ENCODE results near the gene PSMD1. TPM values are rescaled to one million over a fixed set of nuclear protein-coding genes. Genes with fewer than 3 reads are reported as not detected.

PSMD1 gene
- total RNA-seq, 4 donors from 2014 or later, result 47.3 to 55.2 (median 52.3) TPM

DNA sequence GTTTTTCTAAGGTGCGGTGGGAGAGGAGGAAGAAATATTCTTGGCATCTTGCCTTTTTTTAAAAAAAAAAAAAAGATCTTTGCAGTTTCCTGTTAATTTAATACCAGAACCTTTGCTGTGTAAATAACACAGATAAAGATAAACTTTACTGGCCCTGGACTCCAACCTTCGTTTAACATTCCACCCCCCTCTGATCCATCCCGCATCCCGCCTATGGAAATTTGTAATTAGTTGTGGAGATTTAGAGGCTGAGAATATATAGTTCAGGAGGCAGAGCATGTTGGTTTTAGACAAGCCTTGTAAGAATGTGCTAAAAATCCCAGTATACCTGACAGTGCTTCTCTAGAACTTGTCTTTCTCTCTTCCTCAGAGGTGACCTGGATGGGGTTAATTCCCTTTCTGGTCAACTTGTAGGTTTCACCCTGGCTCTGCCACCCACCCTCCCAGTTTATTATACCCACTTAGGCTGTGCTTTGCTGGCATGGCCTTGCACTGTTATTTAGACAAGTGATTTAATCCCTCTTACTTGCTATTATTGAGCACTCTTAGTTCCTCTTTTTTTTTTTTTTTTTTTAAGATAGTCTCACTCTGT is 22.3 kb upstream of the PSMD1 start:
- WGBS, result 35% methylated on average over 4 of the region's 4 CpGs
- Histone ChIP-seq H3K9me3 (no peaks in the 10 kb centered on the region), H3K4me1 (peaks cover 0 to 17% (median 12%) of the 10 kb centered on the region in 4 donors), H3K36me3 (no peaks in the 10 kb centered on the region), H3K27ac (replicated peaks in 1 of 4) (no peak overlapping the region), H3K27me3 (peaks cover 0 to 74% (median 32%) of the 10 kb centered on the region in 4 donors), H3K4me3 (no peak overlapping the region)
- no peak for TF ChIP-seq EP300 (IDR thresholded peaks at IDR 0.05)
- no peak for TF ChIP-seq POLR2AphosphoS5 (IDR thresholded peaks at IDR 0.05)
- intact Hi-C loops (cut with DNase I), result no loop called here
- no peak for DNase-seq (ENCODE audit: extremely low spot score)

DNA sequence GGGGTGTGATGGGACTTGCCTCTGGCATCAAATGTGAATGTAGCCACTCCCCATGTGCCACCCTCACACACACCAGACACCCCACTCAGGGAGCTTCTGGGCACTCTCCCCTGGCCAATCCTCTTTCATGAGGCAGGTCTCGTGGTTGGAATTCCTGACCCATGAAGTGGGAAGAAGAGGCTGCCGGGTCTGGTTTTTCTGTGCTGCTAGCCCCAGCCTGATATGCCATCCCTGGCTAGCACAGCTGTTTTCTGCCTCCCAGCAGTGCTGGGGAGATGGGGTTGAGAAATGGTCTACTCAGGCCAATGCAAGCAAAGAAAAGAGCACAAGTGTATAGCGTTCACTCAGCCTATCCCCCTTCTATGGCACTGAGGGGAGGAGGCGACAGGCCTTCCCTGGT is 20.5 kb upstream of the PSMD1 start:
- WGBS, result 80% methylated on average over 4 of the region's 4 CpGs
- Histone ChIP-seq H3K4me3 (no peak overlapping the region), H3K27ac (replicated peaks in 1 of 4) (no peak overlapping the region), H3K4me1 (peaks cover 0 to 17% (median 12%) of the 10 kb centered on the region in 4 donors), H3K36me3 (no peaks in the 10 kb centered on the region), H3K9me3 (no peaks in the 10 kb centered on the region), H3K27me3 (peaks cover 0 to 86% (median 35%) of the 10 kb centered on the region in 4 donors)
- intact Hi-C loops (cut with DNase I), result no loop called here
- no peak for TF ChIP-seq POLR2AphosphoS5 (IDR thresholded peaks at IDR 0.05)
- TF ChIP-seq, protein P1, sequence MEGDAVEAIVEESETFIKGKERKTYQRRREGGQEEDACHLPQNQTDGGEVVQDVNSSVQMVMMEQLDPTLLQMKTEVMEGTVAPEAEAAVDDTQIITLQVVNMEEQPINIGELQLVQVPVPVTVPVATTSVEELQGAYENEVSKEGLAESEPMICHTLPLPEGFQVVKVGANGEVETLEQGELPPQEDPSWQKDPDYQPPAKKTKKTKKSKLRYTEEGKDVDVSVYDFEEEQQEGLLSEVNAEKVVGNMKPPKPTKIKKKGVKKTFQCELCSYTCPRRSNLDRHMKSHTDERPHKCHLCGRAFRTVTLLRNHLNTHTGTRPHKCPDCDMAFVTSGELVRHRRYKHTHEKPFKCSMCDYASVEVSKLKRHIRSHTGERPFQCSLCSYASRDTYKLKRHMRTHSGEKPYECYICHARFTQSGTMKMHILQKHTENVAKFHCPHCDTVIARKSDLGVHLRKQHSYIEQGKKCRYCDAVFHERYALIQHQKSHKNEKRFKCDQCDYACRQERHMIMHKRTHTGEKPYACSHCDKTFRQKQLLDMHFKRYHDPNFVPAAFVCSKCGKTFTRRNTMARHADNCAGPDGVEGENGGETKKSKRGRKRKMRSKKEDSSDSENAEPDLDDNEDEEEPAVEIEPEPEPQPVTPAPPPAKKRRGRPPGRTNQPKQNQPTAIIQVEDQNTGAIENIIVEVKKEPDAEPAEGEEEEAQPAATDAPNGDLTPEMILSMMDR (IDR thresholded peaks at IDR 0.05), result no peak
- TF ChIP-seq POLR2A (IDR thresholded peaks at IDR 0.05; ENCODE audit: low read depth), result no peak
- no peak for TF ChIP-seq EP300 (IDR thresholded peaks at IDR 0.05)
- DNase-seq (ENCODE audit: extremely low spot score), result no peak

DNA sequence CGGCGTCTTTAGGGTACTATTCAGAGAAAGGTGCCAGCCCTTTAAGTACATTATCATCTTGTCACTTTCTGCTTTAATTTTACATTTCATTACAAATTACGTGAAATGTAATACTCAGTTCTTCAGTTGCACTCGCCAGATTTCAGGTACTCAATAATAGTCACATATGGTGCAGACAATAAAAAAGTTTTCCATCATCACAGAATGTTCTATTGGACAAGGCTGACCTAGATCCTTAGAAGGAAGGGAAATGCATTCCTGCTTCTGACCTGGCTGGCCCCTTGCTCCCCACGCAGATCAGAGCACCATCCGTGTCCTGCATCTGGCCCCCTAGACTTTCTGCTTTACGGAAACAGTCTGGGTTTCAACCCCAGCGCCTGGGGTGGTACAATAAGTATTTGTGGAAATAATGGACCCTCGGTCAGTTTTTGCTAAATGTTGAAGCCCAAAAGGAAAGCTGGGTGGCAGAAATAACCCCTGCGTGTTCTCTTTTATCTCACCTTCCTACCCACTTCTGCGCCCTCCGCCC is 20.0 kb upstream of the PSMD1 start:
- Histone ChIP-seq H3K27ac (replicated peaks in 1 of 4) (no peak overlapping the region), H3K4me3 (peak overlapping the region in 1 of 4 donors; percentile 31), H3K4me1 (peaks cover 0 to 17% (median 12%) of the 10 kb centered on the region in 4 donors), H3K36me3 (no peaks in the 10 kb centered on the region), H3K9me3 (no peaks in the 10 kb centered on the region), H3K27me3 (peaks cover 0 to 91% (median 37%) of the 10 kb centered on the region in 4 donors)
- 57% methylated on average over 12 of the region's 12 CpGs for WGBS
- no peak for DNase-seq (ENCODE audit: extremely low spot score)
- TF ChIP-seq POLR2AphosphoS5 (IDR thresholded peaks at IDR 0.05) (no peak), EP300 (IDR thresholded peaks at IDR 0.05) (no peak), POLR2A (IDR thresholded peaks at IDR 0.05; ENCODE audit: low read depth) (no peak)
- TF ChIP-seq, protein P1 (IDR thresholded peaks at IDR 0.05), result no peak
- intact Hi-C loops (cut with DNase I), result no loop called here

DNA sequence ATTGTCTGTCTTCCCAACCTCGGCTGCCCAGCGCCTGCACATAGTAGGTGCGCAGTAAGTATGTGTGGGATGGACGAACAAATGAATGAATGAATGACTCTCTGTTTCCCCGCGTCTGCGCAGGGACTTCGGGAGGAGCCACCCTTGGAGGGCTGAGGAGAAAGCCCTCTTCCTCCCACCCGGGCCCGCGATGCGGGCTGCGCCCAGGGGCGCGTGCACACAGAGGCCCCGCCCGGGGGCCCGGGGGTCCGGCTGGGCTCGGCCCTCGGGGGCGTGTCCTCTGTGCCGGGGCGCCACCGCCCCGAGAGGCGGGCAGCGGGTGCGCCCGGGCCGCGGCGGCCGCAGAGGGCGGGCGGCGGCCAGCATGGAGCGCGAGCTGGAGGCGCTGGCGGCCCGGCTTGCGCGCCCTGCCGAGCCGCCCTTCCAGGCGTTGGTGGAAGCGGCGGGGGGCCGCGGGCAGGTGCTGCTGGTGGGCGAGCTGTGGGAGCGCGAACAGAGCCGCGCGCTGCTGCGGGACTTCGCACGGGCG is 19.4 kb upstream of the PSMD1 start, which contains the start of gene C2orf72:
C2orf72 (plus strand) TSS at position 322 of the 529 bp plus-strand sequence; CDS start at position 365, 43 bp downstream.
- intact Hi-C loops (cut with DNase I), result no loop called here
- Histone ChIP-seq H3K27me3 (peaks cover 0 to 92% (median 39%) of the 10 kb centered on the region in 4 donors), H3K4me1 (peaks cover 0 to 17% (median 12%) of the 10 kb centered on the region in 4 donors), H3K4me3 (peak within 1 kb of the TSS; percentile 30 to 53 (median 36)), H3K9me3 (no peaks in the 10 kb centered on the region), H3K27ac (replicated peaks in 1 of 4) (no peak within 1 kb of the TSS), H3K36me3 (no peaks in the 10 kb centered on the region)
- DNase-seq (ENCODE audit: extremely low spot score), result no peak
- WGBS, result 5% methylated on average over 10 of the region's 61 CpGs
- TF ChIP-seq EP300 (IDR thresholded peaks at IDR 0.05) (no peak), POLR2A (IDR thresholded peaks at IDR 0.05; ENCODE audit: low read depth) (no peak), POLR2AphosphoS5 (IDR thresholded peaks at IDR 0.05) (no peak)
- TF ChIP-seq, protein P1 (IDR thresholded peaks at IDR 0.05), result no peak

DNA sequence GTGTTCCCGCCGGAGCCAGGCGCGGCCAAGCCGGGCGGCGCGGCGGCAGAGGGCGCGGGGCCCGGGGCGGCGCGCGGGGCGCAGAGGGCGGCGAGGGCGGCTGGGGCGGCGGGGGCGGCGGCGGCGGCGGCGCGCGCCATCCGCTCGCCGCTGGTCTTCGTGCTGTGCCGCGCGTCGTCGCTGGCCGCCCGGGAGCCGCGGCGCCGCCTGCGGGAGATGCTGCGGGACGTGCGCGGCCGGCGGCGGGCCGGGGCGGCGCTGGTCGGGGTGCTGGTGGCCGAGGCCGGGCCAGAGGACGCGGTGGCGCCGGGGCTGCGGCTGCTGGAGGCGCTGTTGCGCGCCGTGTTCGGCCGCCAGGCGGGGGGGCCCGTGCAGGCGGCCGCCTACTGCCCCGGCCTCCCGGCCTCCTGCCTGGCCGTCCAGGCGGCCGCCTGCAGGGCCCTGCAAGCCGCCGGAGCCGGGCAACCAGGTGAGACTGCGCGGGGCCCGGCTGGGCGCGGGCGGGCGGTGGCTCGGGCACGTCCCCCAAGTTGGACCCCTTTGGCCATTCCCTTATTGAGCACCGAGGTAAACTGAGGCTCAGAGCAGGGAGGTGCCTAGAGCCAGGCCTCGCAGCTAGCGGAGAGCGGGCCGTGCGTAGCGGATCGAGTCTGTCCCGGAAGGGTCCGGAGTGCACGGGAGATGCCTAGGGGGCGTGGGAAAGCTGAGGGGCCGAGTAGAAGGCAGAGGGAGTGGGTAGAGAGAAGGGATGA is 18.8 kb upstream of the PSMD1 start:
- intact Hi-C loops (cut with DNase I), result no loop called here

More for the DNA sequence above, 18.8 kb upstream of the PSMD1 start:
- H3K9me3 ChIP-seq, result no peaks in the 10 kb centered on the region
- no peak for TF ChIP-seq EP300 (IDR thresholded peaks at IDR 0.05)
- TF ChIP-seq POLR2A (IDR thresholded peaks at IDR 0.05; ENCODE audit: low read depth), result no peak
- peaks cover 0 to 91% (median 39%) of the 10 kb centered on the region in 4 donors for H3K27me3 ChIP-seq
- no peaks in the 10 kb centered on the region for H3K36me3 ChIP-seq
- DNase-seq (ENCODE audit: extremely low spot score), result no peak
- no peak overlapping the region for H3K27ac ChIP-seq (replicated peaks in 1 of 4)
- H3K4me3 ChIP-seq, result peak overlapping the region; percentile 30 to 53 (median 36)
- 3% methylated on average over 11 of the region's 104 CpGs for WGBS
- peaks cover 0 to 17% (median 12%) of the 10 kb centered on the region in 4 donors for H3K4me1 ChIP-seq

Measured in esophagus muscularis mucosa (tissue), 4 donors.